ENCODE data around the gene COL17A1.

GRCh38 chr10:104021246-104021645, 64.4 kb downstream of the COL17A1 start:
- no peak for TF ChIP-seq CTCF (optimal IDR thresholded peaks at IDR 0.05 in 1 of 3, IDR thresholded peaks at IDR 0.05 in 1 of 3, conservative IDR thresholded peaks at IDR 0.05 in 1 of 3; ENCODE audit: extremely low read depth in 1 of 3, insufficient read depth in 2 of 3, low read length in 3 of 3)
- no peak for TF ChIP-seq EZH2 (IDR thresholded peaks at IDR 0.05; ENCODE audit: low read length)
